ENCODE data around the gene PCSK1. TPM values are rescaled to one million over a fixed set of nuclear protein-coding genes. Genes with fewer than 3 reads are reported as not detected.

Gene PCSK1
- total RNA-seq, 1 donor from 2014 or later = 0.38 TPM

GRCh38 chr5:96353220-96353619 lies 79.8 kb downstream of the PCSK1 start:
- Histone ChIP-seq H3K4me1 (peaks cover 3% of the 10 kb centered on the region), H3K4me3 (no peak overlapping the region), H3K27ac (replicated peaks) (no peak overlapping the region), H3K27me3 (ENCODE audit: low read depth) (no peaks in the 10 kb centered on the region), H3K9me3 (replicated peaks) (peaks cover 5% of the 10 kb centered on the region), H3K36me3 (no peaks in the 10 kb centered on the region)
- TF ChIP-seq CTCF (IDR thresholded peaks at IDR 0.05; ENCODE audit: borderline replicate concordance) = no peak
- intact Hi-C loops (cut with micrococcal nuclease) = no loop called here
- DNase-seq = no peak

GRCh38 chr5:96350678-96351077 lies 82.4 kb downstream of the PCSK1 start:
- Histone ChIP-seq H3K9me3 (replicated peaks) (no peaks in the 10 kb centered on the region), H3K4me3 (no peak overlapping the region), H3K27me3 (ENCODE audit: low read depth) (no peaks in the 10 kb centered on the region), H3K36me3 (no peaks in the 10 kb centered on the region), H3K4me1 (peaks cover 3% of the 10 kb centered on the region), H3K27ac (replicated peaks) (no peak overlapping the region)
- TF ChIP-seq CTCF (IDR thresholded peaks at IDR 0.05; ENCODE audit: borderline replicate concordance) = no peak
- no peak for DNase-seq
- intact Hi-C loops (cut with micrococcal nuclease) = no loop called here

GRCh38 chr5:96348536-96348935 lies 84.5 kb downstream of the PCSK1 start:
- TF ChIP-seq CTCF (IDR thresholded peaks at IDR 0.05; ENCODE audit: borderline replicate concordance) = no peak
- H3K4me3 ChIP-seq = no peak overlapping the region
- H3K27ac ChIP-seq (replicated peaks) = no peak overlapping the region
- H3K27me3 ChIP-seq (ENCODE audit: low read depth) = no peaks in the 10 kb centered on the region
- H3K9me3 ChIP-seq (replicated peaks) = no peaks in the 10 kb centered on the region
- peaks cover 3% of the 10 kb centered on the region for H3K4me1 ChIP-seq
- no peaks in the 10 kb centered on the region for H3K36me3 ChIP-seq
- intact Hi-C loops (cut with micrococcal nuclease) = no loop called here
- DNase-seq = no peak

GRCh38 chr5:96347502-96348292 lies 85.4 kb downstream of the PCSK1 start:
- Histone ChIP-seq H3K4me3 (no peak overlapping the region), H3K9me3 (replicated peaks) (no peaks in the 10 kb centered on the region), H3K36me3 (no peaks in the 10 kb centered on the region), H3K27me3 (ENCODE audit: low read depth) (no peaks in the 10 kb centered on the region), H3K27ac (replicated peaks) (no peak overlapping the region), H3K4me1 (peaks cover 3% of the 10 kb centered on the region)
- intact Hi-C loops (cut with micrococcal nuclease) = no loop called here
- no peak for TF ChIP-seq CTCF (IDR thresholded peaks at IDR 0.05; ENCODE audit: borderline replicate concordance)
- DNase-seq = no peak

GRCh38 chr5:96344678-96345577 lies 88.1 kb downstream of the PCSK1 start:
- TF ChIP-seq CTCF (IDR thresholded peaks at IDR 0.05; ENCODE audit: borderline replicate concordance) = peak; percentile 67
- Histone ChIP-seq H3K4me1 (peaks cover 4% of the 10 kb centered on the region), H3K36me3 (no peaks in the 10 kb centered on the region), H3K4me3 (no peak overlapping the region), H3K27ac (replicated peaks) (no peak overlapping the region), H3K27me3 (ENCODE audit: low read depth) (no peaks in the 10 kb centered on the region), H3K9me3 (replicated peaks) (no peaks in the 10 kb centered on the region)
- no peak for DNase-seq
- intact Hi-C loops (cut with micrococcal nuclease) = loop anchor here (5.0 kb wide), 1 partner anchor 257 kb away; no protein-coding TSS in a partner anchor

Data from left ventricle myocardium inferior (tissue), 1 donor.